SK-N-MC (cell line): Measurements from ENCODE around the gene CMTM1.

Source experiments
- EZH2 ChIP-seq: fragments of 200-600 bp; sonication (generic); IDR thresholded peaks from one replicate; pipeline ENCODE4 v1.6.1; 2017; ENCODE audit warnings: antibody characterized with exemption
- FOXP2 ChIP-seq: optimal IDR thresholded peaks from 2 replicates; pipeline ENCODE3; 2011; ENCODE audit warnings: mild to moderate bottlenecking, moderate library complexity; ENCODE audit not compliant: insufficient read depth; ENCODE audit errors: extremely low read length, control extremely low read depth
- POLR2AphosphoS5 ChIP-seq: IDR thresholded peaks from 2 replicates; pipeline ENCODE4 v1.6.1; 2012; ENCODE audit warnings: mild to moderate bottlenecking, low read depth, low read length, borderline replicate concordance

DNA sequence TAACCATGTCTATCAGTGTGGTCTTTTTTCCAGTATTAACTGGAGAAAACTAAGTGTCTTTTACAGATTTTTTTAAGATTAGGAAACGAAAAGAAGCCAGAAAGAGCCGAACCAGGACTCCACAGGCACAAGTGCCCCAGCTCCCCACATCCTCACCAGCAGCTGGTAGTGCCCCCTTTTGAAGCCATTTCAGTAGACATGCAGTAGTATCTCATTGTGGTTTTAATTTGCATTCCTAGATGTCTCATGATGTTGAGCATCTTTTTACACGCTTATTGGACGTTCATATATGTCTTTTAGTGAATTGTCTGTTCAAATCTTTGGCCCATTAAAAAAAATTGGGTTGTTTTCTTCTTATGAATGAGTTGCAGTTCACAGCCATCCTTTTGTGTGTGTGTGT, 33.5 kb downstream of the CMTM1 start:
- no peak for TF ChIP-seq EZH2
- TF ChIP-seq POLR2AphosphoS5 = no peak
- TF ChIP-seq FOXP2 = no peak
